ENCODE results near the gene DNLZ. TPM values are rescaled to one million over a fixed set of nuclear protein-coding genes. Genes with fewer than 3 reads are reported as not detected.

The DNLZ gene
- total RNA-seq: 9.3 and 19.3 TPM in 2 replicates

DNA sequence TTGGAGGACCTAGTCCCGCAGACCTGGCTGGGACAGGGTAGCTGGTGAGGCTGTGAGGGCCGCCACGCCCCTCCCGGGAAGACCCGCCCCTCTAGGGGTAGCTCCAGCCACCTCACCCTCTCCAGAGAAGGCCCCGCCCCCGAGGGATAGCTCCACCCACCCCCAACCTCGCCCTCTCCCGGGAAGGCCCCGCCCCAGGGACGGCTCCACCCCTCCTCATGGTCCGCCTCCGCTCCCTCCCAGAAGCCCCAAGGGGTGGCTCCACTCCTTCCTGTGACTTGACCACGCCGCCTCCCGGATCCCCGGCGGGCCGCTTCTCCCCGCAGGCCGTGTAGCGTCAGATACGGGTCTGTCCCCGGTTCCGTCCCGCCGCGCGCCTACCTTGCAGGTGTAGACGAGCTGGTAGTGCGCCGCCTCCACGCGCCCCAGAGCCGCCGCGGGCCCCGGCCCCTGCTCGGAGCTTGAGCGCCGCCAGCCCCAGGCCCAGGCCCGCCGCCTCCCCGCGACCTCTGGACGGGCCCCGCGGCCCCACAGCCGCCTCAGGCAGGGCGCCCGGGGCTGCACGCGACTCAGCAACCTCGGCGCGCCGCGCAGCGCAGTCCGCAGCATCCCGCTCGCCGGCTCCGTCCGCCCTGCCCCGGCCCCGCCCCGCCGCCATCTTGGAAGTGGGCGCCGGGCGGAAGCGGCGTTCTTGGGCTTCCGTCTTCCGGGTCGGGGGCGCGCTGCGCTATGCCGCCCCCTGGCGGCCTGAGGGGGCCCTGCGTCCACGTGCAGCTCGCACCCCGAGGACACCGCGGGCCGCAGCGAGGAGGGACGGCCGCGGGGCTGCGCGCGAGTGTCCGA lies at the start of gene DNLZ:
DNLZ (minus strand) TSS at position 639 of the 843 bp plus-strand sequence; CDS start at position 609, 30 bp downstream.

DNA sequence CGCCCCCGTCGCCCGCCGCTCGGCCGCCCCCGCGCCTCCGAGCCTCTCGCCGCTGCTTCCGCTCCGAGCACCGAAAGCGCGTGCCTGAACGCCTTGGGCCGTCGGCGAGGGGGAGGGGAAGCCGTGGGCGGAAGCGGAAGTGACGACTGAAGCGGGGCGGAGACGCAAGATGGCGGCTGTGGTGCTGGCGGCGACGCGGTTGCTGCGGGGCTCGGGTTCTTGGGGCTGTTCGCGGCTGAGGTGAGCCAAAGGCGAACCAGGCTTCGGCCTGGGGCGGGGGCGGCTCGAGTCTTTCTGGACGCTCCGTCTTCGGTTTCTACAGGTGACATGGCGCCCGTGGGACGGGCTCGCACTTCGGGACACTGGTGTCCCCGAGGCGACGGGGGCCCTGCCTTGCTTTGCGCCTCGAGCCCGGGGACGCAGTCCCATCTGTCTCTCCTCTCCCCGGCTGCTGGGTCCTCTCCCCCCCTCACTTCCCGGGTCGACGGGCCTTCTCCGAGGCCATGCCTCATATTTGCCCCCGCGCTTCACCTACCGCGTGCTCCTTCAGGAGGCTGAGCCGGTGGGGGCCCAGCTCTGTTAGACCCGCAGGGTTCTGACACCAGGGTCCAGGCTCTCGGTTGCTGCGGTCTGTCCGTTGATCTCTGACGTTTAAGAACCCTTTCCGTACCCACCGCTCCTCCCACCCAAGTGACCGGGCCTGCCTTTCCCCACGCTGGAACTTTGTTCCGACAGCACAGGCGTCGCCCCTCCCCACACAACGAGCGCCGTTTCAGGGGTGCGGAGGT lies 47.1 kb upstream of the DNLZ start, which contains the start of the genes ENTR1 and PMPCA:
ENTR1 (minus strand) TSS at position 115 of the 788 bp plus-strand sequence. CDS start 217 bp downstream, outside the sequence.
PMPCA (plus strand) TSS at position 159 of the 788 bp plus-strand sequence; CDS start at position 170, 11 bp downstream.

GRCh38 chr9:136400038-136400834 lies 36.7 kb upstream of the DNLZ start, which contains the start of gene SNAPC4:
TSS of gene SNAPC4 (minus strand) at chr9:136400170. CDS start at chr9:136398428, 1,742 bp downstream.

DNA sequence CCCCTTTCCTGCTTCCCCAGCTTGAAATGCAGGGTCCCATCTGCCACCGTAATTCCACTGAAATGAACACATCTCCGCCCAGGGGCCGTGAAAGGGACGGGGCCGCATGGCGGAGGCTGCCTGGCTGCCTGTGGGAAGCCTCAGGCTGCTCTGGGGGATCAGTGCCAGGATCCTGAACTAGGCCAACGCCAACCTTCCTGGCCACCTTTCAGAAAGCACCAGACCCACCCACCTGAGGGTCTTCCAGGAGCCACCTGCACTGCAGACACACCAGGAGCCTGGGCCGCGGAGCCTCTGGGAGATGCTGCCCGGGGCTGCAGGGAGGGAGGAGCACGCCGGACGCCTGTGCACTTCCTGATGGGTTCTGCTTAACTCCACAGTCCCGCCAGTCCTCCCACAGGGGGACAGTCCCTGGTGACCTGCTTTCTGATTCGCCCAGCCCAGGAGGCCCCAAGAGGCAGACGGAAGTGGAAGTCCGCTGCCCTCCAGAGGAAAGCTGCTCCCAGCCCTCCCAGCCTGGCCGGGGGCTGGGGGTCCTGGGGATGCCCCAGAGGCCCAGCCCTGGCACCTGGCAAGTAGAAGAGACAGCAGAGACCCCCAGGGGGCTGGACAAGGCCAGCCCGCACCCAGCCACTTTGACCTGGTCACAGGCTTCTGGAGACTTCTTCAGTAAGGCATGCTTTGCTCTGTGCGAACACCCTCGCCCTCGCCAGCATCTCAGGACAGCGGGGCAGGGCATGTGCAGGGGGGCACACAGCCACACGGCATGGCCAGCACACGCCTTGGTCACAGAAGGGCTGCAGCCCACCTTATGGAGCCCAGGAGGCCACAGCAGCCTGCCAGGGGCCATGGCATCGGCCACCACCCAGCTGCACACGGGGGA lies 10.0 kb upstream of the DNLZ start, which contains the start of gene CARD9:
CARD9 (minus strand) TSS at position 370 of the 883 bp plus-strand sequence. CDS start 1,591 bp downstream, outside the sequence.

GRCh38 chr9:136327304-136327974 lies 36.1 kb downstream of the DNLZ start, which contains the start of gene GPSM1:
TSS of gene GPSM1 (plus strand) at chr9:136327539. CDS start at chr9:136327696, 157 bp downstream.

Other genes with a start within 250 kb of the DNLZ start
- 46.5 and 60.6 TPM in 2 replicates for gene TMEM250, start 244.9 kb downstream of the DNLZ start, total RNA-seq
- gene LHX3, start 158.6 kb downstream of the DNLZ start, total RNA-seq: not detected in 2 replicates
- gene QSOX2, start 117.9 kb downstream of the DNLZ start, total RNA-seq: 9.4 and 14.5 TPM in 2 replicates
- gene CCDC187, start 59.6 kb downstream of the DNLZ start, total RNA-seq: not detected in 2 replicates
- 24.7 and 34.4 TPM in 2 replicates for gene GPSM1, start 36.2 kb downstream of the DNLZ start, total RNA-seq
- 0.27 and 0.28 TPM in 2 replicates for gene CARD9, start 9.9 kb upstream of the DNLZ start, total RNA-seq
- gene SNAPC4, start 36.4 kb upstream of the DNLZ start, total RNA-seq: 8.4 and 8.7 TPM in 2 replicates
- 30.4 and 31.4 TPM in 2 replicates for gene ENTR1, start 46.9 kb upstream of the DNLZ start, total RNA-seq
- 42.4 and 47.2 TPM in 2 replicates for gene PMPCA, start 46.9 kb upstream of the DNLZ start, total RNA-seq
- 4.9 and 6.5 TPM in 2 replicates for gene INPP5E, start 76.1 kb upstream of the DNLZ start, total RNA-seq
- gene SEC16A, start 119.3 kb upstream of the DNLZ start, total RNA-seq: 17.7 and 24.4 TPM in 2 replicates
- gene NOTCH1, start 182.3 kb upstream of the DNLZ start, total RNA-seq: 109 and 129 TPM in 2 replicates